Measurements from ENCODE around the gene XRRA1. TPM values are rescaled to one million over a fixed set of nuclear protein-coding genes. Genes with fewer than 3 reads are reported as not detected.
"Not testable (repeated sequence)": the region's sequence is repeated elsewhere in the genome, so short reads cannot be mapped to it uniquely, and the experiment has no call there.

XRRA1 gene
- total RNA-seq, 1 experiment from 2014 or later, result 10.4 TPM

DNA sequence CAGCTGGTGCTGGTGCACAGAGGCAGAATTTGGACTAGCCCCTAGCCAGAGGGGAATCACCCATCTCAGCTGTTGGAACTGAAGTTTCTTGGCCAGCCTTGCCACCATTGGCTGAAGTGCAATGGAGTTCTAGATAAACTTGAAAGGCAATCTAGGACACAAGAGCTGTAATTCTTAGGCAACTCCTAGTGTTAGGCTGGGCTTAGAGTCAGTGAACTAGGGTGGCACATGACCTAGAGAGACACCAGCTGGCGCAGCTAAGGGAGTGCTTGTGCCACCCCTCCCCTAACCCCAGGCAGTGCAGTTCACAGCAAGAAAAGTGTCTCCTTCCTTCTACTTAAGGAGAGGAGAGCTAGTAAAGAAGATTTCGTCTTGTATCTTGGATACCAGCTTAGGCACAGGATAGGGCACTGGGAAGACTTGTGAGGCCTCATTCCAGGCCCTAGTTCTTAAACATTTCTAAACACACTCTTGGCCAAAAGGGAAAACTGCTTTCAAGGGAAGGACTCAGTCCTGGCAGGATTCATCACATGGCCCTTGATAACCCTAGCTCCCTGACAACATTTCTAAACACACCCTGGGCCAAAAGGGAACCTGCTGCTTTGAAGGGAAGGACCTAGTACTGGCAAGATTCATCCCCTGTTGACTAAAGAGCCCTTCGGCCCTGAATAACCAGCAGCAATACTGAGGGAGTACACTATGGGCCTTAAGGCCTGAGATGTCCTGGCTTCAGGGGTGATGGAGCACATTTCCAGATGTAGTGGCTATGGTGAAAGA lies 53.4 kb downstream of the XRRA1 start:
- H3K27me3 Mint-ChIP-seq (ENCODE audit: low read depth), result no peaks in the 10 kb centered on the region
- TF ChIP-seq GABPB1 (CRISPR knock-in tag; IDR thresholded peaks at IDR 0.05), result no peak
- TF ChIP-seq ZNF423 (CRISPR knock-in tag; IDR thresholded peaks at IDR 0.05), result no peak
- TF ChIP-seq ZNF281 (CRISPR knock-in tag; IDR thresholded peaks at IDR 0.05), result no peak
- no peak for TF ChIP-seq ZNF232 (CRISPR knock-in tag; IDR thresholded peaks at IDR 0.05)
- no peak for TF ChIP-seq MLX (CRISPR knock-in tag; IDR thresholded peaks at IDR 0.05)
- H3K4me3 Mint-ChIP-seq, result no peak overlapping the region
- ChIA-PET POLR2A (no interaction called here), CTCF (no interaction called here)
- H3K9me3 Mint-ChIP-seq, result peaks cover 55% of the 10 kb centered on the region
- DNase-seq (ENCODE audit: low spot score), result no peak
- peaks cover 50% of the 10 kb centered on the region for H3K36me3 Mint-ChIP-seq
- no peaks in the 10 kb centered on the region for H3K4me1 Mint-ChIP-seq
- no peak for ATAC-seq
- H3K27ac Mint-ChIP-seq, result no peak overlapping the region

- DNase-seq (ENCODE audit: low spot score); CTCF ChIA-PET; POLR2A ChIA-PET; H3K27me3 Mint-ChIP-seq (ENCODE audit: low read depth); H3K4me1 Mint-ChIP-seq; H3K4me3 Mint-ChIP-seq; ATAC-seq; H3K27ac Mint-ChIP-seq: not testable (repeated sequence)
- Mint-ChIP-seq H3K36me3 (peaks cover 58% of the 10 kb centered on the region), H3K9me3 (peaks cover 62% of the 10 kb centered on the region)
Observed at GRCh38 chr11:74893015-74893414, 55.9 kb downstream of the XRRA1 start.

GRCh38 chr11:74877132-74877531 lies 71.8 kb downstream of the XRRA1 start:
- ChIA-PET POLR2A (no interaction called here), CTCF (no interaction called here)
- no peak for ATAC-seq
- Mint-ChIP-seq H3K9me3 (peaks cover 41% of the 10 kb centered on the region), H3K27ac (no peak overlapping the region), H3K4me1 (no peaks in the 10 kb centered on the region), H3K4me3 (no peak overlapping the region), H3K27me3 (ENCODE audit: low read depth) (no peaks in the 10 kb centered on the region), H3K36me3 (peaks cover 46% of the 10 kb centered on the region)
- no peak for DNase-seq (ENCODE audit: low spot score)
- peak; percentile 71 for TF ChIP-seq CTCF (IDR thresholded peaks at IDR 0.05)
- TF ChIP-seq, protein P1, sequence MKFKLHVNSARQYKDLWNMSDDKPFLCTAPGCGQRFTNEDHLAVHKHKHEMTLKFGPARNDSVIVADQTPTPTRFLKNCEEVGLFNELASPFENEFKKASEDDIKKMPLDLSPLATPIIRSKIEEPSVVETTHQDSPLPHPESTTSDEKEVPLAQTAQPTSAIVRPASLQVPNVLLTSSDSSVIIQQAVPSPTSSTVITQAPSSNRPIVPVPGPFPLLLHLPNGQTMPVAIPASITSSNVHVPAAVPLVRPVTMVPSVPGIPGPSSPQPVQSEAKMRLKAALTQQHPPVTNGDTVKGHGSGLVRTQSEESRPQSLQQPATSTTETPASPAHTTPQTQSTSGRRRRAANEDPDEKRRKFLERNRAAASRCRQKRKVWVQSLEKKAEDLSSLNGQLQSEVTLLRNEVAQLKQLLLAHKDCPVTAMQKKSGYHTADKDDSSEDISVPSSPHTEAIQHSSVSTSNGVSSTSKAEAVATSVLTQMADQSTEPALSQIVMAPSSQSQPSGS (CRISPR knock-in tag; IDR thresholded peaks at IDR 0.05; ENCODE audit: borderline replicate concordance, low read depth), result no peak
- TF ChIP-seq TP53 (CRISPR knock-in tag; IDR thresholded peaks at IDR 0.05), result no peak

DNA sequence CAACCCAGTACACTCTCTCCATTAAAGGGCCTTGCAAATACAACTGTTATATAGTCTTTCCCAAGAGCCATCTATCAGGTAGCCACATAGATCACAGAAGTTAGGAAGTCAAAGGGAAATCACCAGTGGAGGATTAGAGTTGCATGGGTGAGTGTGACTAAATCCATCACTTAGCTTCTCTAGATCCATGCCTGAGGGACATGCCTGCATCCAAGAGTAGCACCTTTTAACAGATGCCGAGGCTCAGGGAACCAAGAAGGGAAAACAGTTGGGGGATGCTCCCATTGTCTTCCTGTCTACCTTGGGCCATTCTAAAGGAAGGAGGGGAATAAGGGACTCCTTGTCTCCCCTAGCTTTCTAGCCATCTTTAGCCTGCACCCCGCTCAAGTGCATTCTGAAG lies 77.9 kb downstream of the XRRA1 start:
- no peak for DNase-seq (ENCODE audit: low spot score)
- TF ChIP-seq SMAD3 (CRISPR knock-in tag; IDR thresholded peaks at IDR 0.05; ENCODE audit: borderline replicate concordance) (no peak), ZNF121 (CRISPR knock-in tag; IDR thresholded peaks at IDR 0.05) (no peak), AR (CRISPR knock-in tag; IDR thresholded peaks at IDR 0.05) (no peak), FOXP4 (CRISPR knock-in tag; IDR thresholded peaks at IDR 0.05) (no peak), FOXK1 (CRISPR knock-in tag; IDR thresholded peaks at IDR 0.05) (no peak), HMGXB4 (CRISPR knock-in tag; IDR thresholded peaks at IDR 0.05) (no peak)

More for the DNA sequence above, 77.9 kb downstream of the XRRA1 start:
- ChIA-PET POLR2A (no interaction called here), CTCF (interaction anchor here (0.5 to 1.3 kb wide), 2 partner anchors 161 to 170 kb away, joined by 3 read pairs; no protein-coding TSS in a partner anchor)
- Mint-ChIP-seq H3K4me1 (no peaks in the 10 kb centered on the region), H3K36me3 (peaks cover 92% of the 10 kb centered on the region), H3K9me3 (peaks cover 87% of the 10 kb centered on the region), H3K4me3 (no peak overlapping the region), H3K27me3 (ENCODE audit: low read depth) (no peaks in the 10 kb centered on the region; the same call in 1 of the 2 replicates), H3K27ac (no peak overlapping the region)
- ATAC-seq, result no peak

Data from WTC11 (cell line).